OCI-M1 (cell line): ENCODE data around the gene TRMT10B.
"Not testable (repeated sequence)": the region's sequence is repeated elsewhere in the genome, so short reads cannot be mapped to it uniquely, and the experiment has no call there.

Source experiments
- DNase-seq: peaks from one replicate; lab custom pipeline; 2025; lab: John Stamatoyannopoulos, UW

Gene TRMT10B

DNA sequence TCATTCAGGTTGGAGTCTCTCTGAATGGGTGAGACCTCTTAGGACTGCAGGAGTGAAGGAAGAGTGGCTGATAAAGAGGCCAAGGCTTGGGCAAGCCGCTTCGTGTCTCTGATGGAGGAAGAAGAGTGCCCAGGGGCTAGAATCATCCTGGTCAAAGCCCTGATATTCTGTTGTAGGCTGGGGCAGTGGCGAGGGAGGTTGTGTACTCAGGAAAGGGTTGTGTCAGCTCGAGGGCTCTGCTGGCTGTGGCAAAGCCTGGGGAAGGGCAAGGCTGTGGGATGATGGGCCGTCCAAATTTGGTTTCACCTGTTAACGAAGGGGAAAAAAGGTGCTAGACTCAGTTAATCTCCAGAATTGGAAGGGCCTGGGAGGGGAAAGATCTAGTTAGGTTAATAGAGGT, 2.4 kb upstream of the TRMT10B start:
- no peak for DNase-seq

- DNase-seq = not testable (repeated sequence)
These were observed 1.9 kb upstream of the TRMT10B start for GRCh38 chr9:37751704-37752103.

DNA sequence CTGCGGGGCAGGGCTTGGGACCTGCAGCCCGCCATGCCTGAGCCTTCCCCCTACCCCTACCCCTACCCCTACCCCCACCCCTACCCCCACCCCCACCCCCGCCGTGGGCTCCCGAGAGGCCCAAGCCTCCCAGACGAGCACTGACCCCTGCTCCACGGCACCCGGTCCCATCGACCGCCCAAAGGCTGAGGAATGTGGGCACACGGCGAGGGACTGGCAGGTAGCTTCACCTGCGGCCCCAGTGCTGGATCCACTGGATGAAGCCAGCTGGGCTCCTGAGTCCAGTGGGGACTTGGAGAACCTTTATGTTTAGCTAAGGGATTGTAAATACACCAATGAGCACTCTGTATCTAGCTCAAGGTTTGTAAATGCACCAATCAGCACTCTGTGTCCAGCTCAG, 1.5 kb upstream of the TRMT10B start:
- not testable (repeated sequence) for DNase-seq

DNA sequence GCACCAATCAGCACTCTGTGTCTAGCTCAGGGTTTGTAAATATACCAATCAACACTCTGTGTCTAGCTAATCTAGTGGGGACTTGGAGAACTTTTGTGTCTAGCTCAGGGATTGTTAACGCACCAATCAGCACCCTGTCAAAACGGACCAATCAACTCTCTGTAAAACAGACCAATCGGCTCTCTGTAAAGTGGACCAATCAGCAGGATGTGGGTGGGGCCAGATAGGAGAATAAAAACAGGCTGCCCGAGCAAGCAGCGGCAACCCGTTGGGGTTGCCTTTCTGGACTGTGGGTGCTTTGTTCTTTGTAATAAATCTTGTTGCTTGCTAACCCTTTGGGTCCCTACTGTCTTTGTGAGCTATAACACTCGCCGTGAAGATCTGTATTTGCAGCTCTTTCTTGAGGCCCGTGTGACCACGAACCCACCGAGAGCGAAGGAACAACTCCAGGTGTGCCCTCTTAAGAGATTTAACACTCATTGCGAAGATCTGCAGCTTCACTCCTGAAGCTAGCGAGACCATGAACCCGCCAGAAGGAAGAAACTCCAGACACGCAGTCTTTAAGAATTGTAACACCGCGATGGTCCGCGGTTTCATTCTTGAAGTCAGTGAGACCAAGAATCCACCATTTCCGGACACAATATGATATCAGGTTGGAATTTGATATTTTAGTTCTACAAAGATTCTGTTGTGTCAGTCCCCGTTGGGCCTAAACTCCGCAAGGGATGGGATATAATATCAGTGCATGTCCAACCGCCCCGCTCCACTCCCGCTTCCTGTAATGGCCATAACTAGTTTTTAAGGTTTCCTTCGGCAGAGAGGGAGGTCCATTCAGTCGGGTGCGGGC, 740 bp upstream of the TRMT10B start:
- no peak for DNase-seq

- no peak for DNase-seq
These were observed 5.1 kb downstream of the TRMT10B start for GRCh38 chr9:37758747-37759146.

GRCh38 chr9:37760416-37761161, 7.0 kb downstream of the TRMT10B start:
- DNase-seq = no peak

DNA sequence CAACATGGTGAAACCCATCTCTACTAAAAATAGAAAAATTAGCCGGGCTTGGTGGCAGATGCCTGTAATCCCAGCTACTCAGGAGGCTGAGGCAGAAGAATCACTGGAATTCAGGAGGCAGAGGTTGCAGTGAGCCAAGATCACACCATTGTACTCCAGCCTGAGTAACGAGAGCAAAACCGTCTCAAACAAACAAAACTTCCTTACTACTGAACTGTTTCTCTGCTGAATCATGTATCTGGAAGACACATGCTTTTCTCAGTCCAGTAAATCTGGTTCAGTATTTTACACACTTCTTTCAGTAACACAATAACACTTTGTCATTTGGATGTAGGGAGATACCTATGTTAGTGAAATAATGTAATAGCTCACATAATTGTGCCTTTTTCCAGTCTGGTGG, 7.9 kb downstream of the TRMT10B start:
- DNase-seq = no peak

GRCh38 chr9:37765263-37765662, 11.7 kb downstream of the TRMT10B start:
- not testable (repeated sequence) for DNase-seq

DNA sequence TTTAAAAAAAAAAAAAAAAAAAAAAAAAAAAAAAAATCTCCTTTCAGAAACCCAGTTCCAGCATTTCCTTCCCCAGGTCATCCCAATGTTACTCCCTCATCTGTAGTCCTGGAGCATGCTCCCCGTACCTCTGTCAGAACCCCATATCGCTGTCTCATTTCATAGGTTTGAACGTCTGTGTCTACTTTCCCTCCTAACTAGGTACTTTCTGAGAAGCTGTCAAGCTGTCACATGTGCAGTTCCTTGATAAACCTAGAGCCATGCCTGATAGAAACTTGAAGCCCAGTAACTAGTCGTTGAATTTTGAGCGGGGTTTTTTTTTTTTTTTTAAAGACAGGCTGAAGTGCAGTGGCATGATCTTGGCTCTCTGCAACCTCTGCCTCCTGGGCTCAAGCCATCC, 15.7 kb downstream of the TRMT10B start:
- no peak for DNase-seq

DNA sequence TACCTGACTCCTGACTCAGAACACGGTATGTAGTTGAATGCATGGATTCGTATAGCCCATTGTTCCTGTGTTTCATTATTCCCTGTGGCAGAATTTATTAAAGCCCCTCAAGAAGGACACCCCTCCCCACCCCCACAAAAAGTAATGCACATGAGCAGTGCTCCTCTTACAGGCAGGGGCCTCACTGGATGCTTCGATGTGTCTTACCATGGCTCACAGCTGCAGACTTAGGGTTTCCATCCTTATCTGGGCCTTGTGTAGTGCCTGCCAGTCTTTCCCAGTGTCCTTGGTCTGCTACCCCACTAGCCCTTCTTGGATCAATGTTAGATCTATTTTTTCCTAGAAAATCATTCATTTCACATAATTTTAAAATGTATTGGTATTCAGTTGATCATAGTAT, 16.4 kb downstream of the TRMT10B start:
- DNase-seq = no peak

DNA sequence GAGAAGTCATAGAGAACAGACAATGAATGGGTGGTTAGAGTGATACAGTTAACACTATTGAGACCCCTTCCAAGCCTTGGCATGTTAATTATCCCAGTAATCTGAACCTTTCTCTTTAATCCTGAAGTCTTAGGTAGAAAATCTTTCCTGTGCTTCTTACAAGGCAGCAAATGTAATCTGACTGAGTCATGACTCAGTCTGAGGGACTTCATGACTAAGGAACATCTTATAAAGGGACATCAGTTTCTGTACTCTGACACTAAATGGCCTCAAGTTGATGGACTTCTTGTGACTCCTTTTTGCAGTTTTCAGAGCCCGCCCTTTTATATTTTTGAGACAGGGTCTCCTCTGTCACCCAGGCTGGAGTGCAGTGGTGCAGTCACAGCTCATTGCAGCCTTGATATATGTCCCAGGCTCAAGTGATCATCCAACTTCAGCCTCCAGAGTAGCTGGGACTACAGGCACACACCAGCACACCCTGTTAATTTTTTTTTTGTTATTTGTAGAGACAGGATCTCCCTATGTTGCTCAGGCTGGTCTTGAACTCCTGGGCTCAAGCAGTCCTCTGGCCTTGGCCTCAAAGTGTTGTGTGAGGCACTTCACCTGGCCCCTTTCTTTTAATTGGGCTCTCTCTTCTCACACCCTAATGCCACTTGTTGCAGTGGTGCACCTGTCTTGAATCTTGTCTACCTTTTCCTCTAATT, 21.8 kb downstream of the TRMT10B start:
- DNase-seq = no peak

- no peak for DNase-seq
These were observed 22.7 kb downstream of the TRMT10B start for GRCh38 chr9:37776328-37776727.

DNA sequence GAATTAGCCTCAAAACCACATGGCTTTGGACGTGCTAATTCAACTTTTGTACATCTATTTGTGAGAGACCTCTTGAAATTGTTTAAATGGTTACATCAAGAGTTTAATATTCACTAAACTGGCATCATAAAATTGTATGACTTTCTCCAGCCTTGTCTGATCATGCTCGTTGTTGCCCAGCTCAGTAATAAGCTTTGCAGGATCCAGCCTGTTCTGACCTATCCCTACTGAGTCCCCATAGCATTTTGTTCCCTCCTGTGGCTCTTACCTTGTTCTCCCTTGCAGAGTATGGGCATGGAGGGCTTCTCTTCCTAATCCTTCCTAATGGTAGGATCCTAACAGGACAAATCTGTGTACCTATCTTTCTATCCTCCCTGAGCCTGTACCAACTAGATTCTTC, 24.9 kb downstream of the TRMT10B start:
- DNase-seq = no peak

- peak; percentile 42 for DNase-seq
These were observed 30.6 kb downstream of the TRMT10B start for GRCh38 chr9:37784291-37784615.

GRCh38 chr9:37784616-37785483, 31.2 kb downstream of the TRMT10B start, which contains the start of gene EXOSC3:
EXOSC3 (minus strand) TSS chr9:37785064; CDS start chr9:37785044, 20 bp downstream.
- DNase-seq = peak; percentile 94

- DNase-seq = no peak
These were observed 33.5 kb downstream of the TRMT10B start for GRCh38 chr9:37787059-37787458.

- DNase-seq = no peak
These were observed 34.7 kb downstream of the TRMT10B start for GRCh38 chr9:37788332-37788731.

GRCh38 chr9:37790096-37790495, 36.5 kb downstream of the TRMT10B start:
- DNase-seq = no peak

- no peak for DNase-seq
These were observed 38.5 kb downstream of the TRMT10B start for GRCh38 chr9:37792122-37792521.

DNA sequence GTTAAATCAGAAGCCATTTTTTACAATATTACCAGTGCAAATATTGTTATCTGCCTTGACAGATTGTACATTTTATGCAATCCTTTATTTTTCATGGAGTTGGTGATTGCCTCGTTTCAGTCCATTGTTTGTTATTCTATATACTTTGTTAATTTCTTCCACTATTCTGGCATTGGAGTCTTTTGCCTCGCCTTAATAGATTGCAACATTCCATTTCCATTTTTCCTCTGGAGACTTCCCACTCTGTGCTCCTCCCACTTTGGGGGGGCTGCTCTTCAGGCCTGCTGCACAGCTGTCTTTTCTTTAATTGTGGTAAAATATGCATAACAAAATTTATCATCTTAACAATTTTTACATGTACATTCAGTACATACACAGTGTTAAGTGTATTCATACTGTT, 42.6 kb downstream of the TRMT10B start:
- no peak for DNase-seq

GRCh38 chr9:37798677-37799076, 45.1 kb downstream of the TRMT10B start:
- no peak for DNase-seq
